SIG-M5 (cell line): ENCODE results near the gene KLHL17.
"Not testable (repeated sequence)": the region's sequence is repeated elsewhere in the genome, so short reads cannot be mapped to it uniquely, and the experiment has no call there.

Experiments
- DNase-seq: peaks from one replicate; lab custom pipeline; 2025; lab: John Stamatoyannopoulos, UW

Gene KLHL17

GRCh38 chr1:970242-970972 lies 10.0 kb downstream of the KLHL17 start:
- no peak for DNase-seq

GRCh38 chr1:970973-971730 lies 10.8 kb downstream of the KLHL17 start:
- no peak for DNase-seq

- no peak for DNase-seq
Observed at GRCh38 chr1:971751-972506, 11.5 kb downstream of the KLHL17 start.

GRCh38 chr1:972726-973458 lies 12.5 kb downstream of the KLHL17 start:
- DNase-seq = no peak

- DNase-seq = no peak
Observed at GRCh38 chr1:973459-974292, 13.3 kb downstream of the KLHL17 start.

- no peak for DNase-seq
Observed at GRCh38 chr1:974293-974640, 13.9 kb downstream of the KLHL17 start.

GRCh38 chr1:974687-975328 lies 14.4 kb downstream of the KLHL17 start:
- DNase-seq = no peak

GRCh38 chr1:975365-975764 lies 15.0 kb downstream of the KLHL17 start:
- DNase-seq = no peak

- DNase-seq = no peak
Observed at GRCh38 chr1:975896-976683, 15.7 kb downstream of the KLHL17 start.

GRCh38 chr1:976791-977190 lies 16.4 kb downstream of the KLHL17 start:
- DNase-seq = not testable (repeated sequence)

- no peak for DNase-seq
Observed at GRCh38 chr1:978069-978834, 17.9 kb downstream of the KLHL17 start.

GRCh38 chr1:978835-979743 lies 18.7 kb downstream of the KLHL17 start:
- no peak for DNase-seq

GRCh38 chr1:979744-980072 lies 19.3 kb downstream of the KLHL17 start:
- DNase-seq = no peak

- no peak for DNase-seq
Observed at GRCh38 chr1:980137-980571, 19.8 kb downstream of the KLHL17 start.

GRCh38 chr1:980602-981395 lies 20.4 kb downstream of the KLHL17 start:
- no peak for DNase-seq

GRCh38 chr1:981491-981954 lies 21.1 kb downstream of the KLHL17 start:
- DNase-seq = no peak

GRCh38 chr1:981955-982558 lies 21.7 kb downstream of the KLHL17 start, which contains the start of gene PERM1:
TSS of gene PERM1 (minus strand) at chr1:982093. CDS start at chr1:981029, 1,064 bp downstream.
- no peak for DNase-seq
